Measurements from ENCODE around the gene RBMS1.

DNA sequence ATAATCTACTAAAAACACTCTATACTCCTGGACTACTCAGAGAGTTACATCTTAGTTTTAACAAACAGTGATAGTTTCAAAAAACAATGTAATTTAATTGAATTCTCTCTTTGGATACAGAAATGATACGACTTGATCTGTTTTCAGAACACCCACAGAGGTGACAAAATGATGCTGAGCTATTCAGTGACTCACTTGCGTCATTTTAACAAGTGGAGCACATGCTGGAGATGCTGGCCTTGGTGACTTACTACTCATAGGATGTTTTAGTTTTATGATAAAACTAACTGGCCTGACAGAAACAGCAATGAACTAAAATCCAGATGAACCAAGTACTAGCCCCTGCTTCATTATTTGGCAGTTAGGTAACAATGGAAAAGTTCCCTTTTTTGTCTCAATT lies 192.2 kb downstream of the RBMS1 start:
- TF ChIP-seq, protein P1, sequence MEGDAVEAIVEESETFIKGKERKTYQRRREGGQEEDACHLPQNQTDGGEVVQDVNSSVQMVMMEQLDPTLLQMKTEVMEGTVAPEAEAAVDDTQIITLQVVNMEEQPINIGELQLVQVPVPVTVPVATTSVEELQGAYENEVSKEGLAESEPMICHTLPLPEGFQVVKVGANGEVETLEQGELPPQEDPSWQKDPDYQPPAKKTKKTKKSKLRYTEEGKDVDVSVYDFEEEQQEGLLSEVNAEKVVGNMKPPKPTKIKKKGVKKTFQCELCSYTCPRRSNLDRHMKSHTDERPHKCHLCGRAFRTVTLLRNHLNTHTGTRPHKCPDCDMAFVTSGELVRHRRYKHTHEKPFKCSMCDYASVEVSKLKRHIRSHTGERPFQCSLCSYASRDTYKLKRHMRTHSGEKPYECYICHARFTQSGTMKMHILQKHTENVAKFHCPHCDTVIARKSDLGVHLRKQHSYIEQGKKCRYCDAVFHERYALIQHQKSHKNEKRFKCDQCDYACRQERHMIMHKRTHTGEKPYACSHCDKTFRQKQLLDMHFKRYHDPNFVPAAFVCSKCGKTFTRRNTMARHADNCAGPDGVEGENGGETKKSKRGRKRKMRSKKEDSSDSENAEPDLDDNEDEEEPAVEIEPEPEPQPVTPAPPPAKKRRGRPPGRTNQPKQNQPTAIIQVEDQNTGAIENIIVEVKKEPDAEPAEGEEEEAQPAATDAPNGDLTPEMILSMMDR (conservative IDR thresholded peaks at IDR 0.05; ENCODE audit: low read depth in 2 of 2) = no peak
- TF ChIP-seq EZH2 (IDR thresholded peaks at IDR 0.05; ENCODE audit: low read depth, unreplicated experiment) = no peak
- TF ChIP-seq, protein P2, sequence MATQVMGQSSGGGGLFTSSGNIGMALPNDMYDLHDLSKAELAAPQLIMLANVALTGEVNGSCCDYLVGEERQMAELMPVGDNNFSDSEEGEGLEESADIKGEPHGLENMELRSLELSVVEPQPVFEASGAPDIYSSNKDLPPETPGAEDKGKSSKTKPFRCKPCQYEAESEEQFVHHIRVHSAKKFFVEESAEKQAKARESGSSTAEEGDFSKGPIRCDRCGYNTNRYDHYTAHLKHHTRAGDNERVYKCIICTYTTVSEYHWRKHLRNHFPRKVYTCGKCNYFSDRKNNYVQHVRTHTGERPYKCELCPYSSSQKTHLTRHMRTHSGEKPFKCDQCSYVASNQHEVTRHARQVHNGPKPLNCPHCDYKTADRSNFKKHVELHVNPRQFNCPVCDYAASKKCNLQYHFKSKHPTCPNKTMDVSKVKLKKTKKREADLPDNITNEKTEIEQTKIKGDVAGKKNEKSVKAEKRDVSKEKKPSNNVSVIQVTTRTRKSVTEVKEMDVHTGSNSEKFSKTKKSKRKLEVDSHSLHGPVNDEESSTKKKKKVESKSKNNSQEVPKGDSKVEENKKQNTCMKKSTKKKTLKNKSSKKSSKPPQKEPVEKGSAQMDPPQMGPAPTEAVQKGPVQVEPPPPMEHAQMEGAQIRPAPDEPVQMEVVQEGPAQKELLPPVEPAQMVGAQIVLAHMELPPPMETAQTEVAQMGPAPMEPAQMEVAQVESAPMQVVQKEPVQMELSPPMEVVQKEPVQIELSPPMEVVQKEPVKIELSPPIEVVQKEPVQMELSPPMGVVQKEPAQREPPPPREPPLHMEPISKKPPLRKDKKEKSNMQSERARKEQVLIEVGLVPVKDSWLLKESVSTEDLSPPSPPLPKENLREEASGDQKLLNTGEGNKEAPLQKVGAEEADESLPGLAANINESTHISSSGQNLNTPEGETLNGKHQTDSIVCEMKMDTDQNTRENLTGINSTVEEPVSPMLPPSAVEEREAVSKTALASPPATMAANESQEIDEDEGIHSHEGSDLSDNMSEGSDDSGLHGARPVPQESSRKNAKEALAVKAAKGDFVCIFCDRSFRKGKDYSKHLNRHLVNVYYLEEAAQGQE (IDR thresholded peaks at IDR 0.05; ENCODE audit: unreplicated experiment) = no peak
- TF ChIP-seq STAT1 (IDR thresholded peaks at IDR 0.05; ENCODE audit: unreplicated experiment) = no peak
- TF ChIP-seq POLR2AphosphoS5 (IDR thresholded peaks at IDR 0.05; ENCODE audit: low read depth) = no peak
- no peak for TF ChIP-seq NANOG (IDR thresholded peaks at IDR 0.05; ENCODE audit: borderline replicate concordance)
- TF ChIP-seq EZH2phosphoT487 (IDR thresholded peaks at IDR 0.05; ENCODE audit: unreplicated experiment) = no peak
- no peak for TF ChIP-seq CREB1 (CRISPR knock-in tag; IDR thresholded peaks at IDR 0.05; ENCODE audit: low read depth)
- no peak for TF ChIP-seq ZNF331 (CRISPR knock-in tag; IDR thresholded peaks at IDR 0.05; ENCODE audit: low read depth)

Measured in GM23338 (cell line).